Endometrial microvascular endothelial cells (primary cell): ENCODE data around the gene REX1BD. TPM values are rescaled to one million over a fixed set of nuclear protein-coding genes. Genes with fewer than 3 reads are reported as not detected.

Source experiments
- in situ Hi-C: cut with HindIII; loops from 2 replicates; pipeline ENCODE4 v1.10.0; 2017; ENCODE audit warnings: low sequenced_read_pairs, low pct_unique_long_range_greater_than_20kb; ENCODE audit errors: inconsistent ontology term
- total RNA-seq: library from RNA; depleted of rRNA; stranded (reverse); fragments of >200 nt; gene quantifications from one replicate; pipeline ENCODE4 v1.2.3, GENCODE V29; 2015; ENCODE audit errors: inconsistent ontology term

Gene REX1BD
- total RNA-seq, 1 donor from 2014 or later, result 65.9 TPM

DNA sequence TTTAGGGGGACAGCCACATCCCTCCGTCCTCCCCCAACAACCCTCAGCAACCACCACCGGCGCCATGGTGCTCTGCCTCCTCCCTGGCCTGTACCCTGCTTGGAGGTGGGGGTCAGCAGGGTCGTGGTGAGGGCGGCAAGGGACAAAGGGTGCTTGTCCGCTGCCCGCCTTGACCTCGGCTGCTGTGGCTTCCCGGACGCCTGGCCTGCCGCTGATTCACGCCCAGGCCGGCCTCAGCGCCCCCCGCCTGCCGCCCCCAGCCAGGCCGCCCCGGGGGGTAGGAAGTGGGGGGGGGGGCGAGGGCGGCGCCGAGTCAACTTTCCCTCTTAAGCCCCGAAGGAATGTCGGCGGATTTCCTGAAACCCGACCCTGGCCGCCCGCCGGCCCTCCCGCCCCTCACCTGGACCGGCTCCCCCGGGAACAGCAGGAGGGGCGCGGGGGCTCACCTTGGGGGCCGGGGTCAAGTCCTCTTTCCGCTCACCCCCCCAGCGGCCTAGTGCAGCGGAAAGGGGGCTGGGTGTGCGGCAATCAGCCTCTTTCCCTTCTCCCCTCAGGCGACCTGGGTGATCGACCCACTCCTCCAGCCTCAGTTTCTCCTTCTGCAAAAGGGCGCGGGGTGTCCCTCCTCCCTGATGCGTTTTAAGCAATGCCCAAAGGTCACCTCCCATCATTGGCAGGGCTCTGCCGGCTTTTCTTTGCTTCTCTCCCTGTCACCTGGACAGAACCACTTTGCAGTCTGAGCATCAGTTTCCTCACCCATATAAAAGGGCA, 22.1 kb downstream of the REX1BD start:
- in situ Hi-C loops, result no loop called here

DNA sequence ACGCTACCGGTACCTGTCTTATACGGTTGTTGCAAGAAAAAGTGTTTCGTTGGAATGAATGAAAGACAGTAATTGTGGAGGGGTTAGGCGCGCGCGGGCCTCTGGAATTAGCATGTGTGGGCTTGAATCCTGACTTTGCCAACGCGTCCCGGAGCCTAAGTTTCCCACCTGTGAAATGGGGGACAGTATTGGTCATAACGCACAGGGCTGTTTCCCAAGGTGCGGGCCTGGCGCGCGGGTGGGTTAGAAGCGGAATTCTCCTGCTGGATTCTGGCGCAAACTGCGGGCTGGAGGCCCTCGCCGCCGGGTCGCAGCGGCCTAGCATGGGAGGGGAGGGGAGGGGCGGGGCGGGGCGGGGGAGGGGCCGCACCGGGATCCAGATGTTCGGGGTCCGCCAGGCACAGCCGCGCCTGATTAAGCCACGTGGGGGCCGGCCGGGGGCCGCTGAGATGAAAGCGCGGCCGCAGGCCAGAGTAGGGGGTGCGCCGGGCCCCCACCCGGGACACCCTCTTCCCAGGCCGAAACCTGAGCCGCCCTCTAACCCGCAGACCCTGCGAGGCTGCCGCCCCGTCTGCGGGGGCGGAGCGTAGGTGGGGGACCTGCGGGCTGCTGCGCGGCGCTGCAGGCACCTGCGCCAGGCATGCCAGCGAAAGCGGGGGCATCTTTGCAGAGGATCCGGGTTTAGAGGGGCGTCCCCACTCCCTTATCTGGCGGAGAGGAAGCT, 22.9 kb downstream of the REX1BD start:
- in situ Hi-C loops, result no loop called here

DNA sequence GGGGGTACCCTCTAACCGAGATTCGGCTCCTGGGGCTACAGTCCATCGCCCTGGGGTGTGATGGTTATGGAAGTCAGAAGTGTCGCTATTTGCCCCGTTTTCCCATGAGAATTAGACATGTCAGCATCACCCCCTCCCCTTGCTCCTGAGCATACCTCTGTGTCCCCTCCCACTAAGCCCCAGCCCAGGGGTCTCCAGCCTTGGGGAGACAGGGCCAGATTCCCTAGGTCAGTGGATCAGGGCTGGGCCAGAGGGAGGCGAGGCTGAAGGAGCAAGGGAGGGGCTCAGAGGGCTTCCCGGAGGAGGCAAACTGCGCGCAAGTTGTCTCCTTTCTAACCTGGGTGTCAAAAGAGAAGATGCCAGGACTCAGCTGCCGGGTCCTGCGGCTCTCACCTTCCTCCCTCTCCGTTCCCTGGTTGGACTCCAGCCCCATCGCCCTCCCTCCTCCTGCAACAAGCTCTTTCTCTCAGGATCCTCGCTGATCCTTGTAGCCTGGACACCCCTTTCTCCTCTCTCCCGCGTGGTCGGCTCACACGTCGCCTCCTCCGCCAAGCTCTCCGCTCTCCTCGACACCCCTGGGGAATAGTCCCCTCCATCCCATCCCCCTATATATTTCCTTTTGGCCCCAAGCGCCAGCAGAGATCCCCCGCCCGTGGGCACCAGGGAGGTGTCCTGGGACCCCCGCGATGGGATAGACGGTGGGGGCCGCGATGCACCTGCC, 23.6 kb downstream of the REX1BD start:
- in situ Hi-C loops, result no loop called here

DNA sequence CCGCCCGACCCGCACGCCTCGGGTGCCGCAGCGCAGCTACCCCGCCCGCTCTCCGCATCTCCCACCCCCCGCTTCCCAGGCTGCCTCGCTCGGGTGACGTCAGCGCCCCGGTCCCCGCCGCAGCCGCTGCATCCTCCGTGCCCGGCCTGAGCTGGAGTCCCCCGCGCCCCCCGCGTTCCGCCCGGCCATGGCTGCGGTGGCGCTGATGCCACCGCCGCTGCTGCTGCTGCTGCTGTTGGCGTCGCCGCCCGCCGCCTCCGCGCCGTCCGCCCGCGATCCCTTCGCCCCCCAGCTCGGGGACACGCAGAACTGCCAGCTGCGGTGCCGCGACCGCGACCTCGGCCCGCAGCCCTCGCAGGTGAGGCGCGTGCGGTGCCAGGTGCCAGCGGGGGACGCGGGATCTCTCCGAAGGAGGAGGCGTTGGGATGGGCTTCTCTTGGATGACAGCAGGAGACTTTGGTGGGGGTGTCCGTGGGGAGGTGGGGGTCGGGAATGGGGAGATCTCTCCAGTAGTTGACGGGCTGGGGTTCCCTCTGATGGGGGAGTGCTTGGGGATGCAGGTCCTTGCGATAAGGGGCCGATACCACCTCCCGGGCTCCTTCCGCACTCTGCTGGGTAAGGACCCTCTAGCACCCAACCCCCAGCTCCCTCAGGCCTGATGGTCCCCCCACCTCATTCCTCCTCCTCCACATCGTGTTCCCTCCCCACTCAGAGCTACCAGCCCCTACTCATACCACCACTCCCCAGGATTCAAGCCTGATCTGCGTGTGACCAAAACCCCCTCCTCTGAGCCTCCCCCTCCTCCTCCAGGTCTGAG, 24.4 kb downstream of the REX1BD start, which contains the start of gene TMEM59L:
TSS of gene TMEM59L (plus strand) at position 99 of the 817 bp plus-strand sequence. CDS start at position 188, 89 bp downstream.
- in situ Hi-C loops, result no loop called here

DNA sequence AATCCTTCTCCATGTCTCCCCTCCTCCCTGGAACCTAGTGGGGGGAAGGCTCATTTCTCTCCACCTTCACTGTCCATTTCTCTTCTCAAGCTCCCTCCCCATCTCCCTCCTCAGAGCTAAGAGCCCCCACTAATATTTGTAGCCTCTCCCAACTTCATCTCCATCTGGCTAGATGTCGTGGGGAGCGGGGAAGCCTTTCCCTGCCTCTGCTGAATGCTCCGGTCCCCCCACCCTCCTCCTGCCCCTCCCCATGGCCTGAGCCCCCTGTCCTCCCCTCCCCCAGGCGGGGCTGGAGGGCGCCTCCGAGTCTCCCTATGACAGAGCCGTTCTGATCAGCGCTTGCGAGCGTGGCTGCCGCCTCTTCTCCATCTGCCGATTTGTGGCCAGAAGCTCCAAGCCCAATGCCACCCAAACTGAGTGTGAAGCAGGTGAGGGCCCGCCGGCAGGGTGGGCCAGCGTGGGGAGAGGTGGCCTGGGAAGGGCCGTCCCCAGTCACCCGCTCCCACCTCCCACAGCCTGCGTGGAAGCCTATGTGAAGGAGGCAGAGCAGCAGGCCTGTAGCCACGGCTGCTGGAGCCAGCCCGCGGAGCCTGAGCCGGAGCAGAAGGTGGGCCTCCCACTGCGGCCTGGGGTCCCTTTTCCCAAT, 25.1 kb downstream of the REX1BD start:
- in situ Hi-C loops, result no loop called here

DNA sequence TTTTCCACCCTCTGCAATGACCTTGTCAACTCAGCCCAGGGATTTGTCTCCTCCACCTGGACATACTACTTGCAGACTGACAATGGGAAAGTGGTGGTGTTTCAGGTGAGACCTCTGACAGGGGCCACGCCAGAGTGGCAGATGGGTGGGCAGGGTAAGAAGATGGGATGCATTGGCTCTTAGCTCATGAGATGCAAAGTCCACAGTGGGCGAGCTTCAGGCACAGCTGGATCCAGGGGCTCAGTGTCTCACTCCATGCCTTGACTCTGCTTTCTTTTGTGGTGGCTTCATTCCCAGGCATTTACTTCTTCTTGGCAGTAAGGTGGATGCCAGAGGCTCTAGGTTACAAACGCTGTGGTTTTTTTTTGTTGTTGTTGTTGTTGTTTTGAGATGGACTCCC, 27.4 kb downstream of the REX1BD start:
- in situ Hi-C loops, result no loop called here

DNA sequence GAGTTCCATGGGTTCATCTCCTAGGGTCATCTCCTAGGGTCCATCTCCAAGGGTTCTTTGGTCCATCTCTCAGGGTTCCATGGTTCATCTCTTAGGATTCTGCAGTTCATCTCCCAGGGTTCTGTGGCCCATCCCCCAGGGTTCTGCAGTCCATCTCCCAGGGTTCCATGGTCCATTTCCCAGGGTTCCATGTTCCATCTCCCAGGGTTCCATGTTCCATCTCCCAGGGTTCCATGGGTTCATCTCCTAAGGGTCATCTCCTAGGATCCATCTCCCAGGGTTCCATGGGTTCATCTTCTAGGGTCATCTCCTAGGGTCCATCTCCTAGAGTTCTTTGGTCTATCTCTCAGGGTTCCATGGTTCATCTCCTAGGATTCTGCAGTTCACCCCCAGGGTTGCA, 29.0 kb downstream of the REX1BD start:
- in situ Hi-C loops, result no loop called here

DNA sequence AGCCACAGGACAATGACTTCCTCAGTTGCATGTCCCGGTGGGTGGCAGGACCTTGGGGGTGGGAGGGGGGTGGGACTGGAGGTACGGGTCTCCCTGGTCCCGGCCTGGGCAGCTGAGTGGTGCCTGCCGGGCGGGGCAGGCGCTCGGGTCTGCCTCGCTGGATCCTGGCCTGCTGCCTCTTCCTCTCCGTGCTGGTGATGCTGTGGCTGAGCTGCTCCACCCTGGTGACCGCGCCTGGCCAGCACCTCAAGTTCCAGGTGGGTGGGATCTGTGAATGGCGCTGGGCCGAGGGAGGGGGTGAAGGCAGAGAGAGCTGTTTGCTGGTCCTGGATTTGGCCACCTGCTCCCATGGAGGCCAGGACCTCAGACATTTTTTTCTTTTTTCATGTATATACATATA, 29.6 kb downstream of the REX1BD start:
- in situ Hi-C loops, result no loop called here

DNA sequence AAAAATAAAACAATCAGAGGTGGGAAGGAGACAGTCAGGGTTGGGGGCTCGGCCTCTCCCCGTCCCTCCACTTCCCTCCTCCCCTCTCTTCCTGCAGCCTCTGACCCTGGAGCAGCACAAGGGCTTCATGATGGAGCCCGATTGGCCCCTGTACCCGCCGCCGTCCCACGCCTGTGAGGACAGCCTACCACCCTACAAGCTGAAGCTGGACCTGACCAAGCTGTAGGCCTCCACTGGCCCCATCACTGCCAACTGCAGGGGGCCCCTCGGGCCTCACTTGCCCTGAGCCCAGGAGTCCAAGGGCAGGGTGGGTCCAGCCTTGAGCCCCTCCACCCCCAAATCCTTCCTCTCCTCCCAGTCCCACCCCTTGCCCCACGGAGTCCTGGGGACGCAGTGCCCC, 31.7 kb downstream of the REX1BD start:
- in situ Hi-C loops, result no loop called here

DNA sequence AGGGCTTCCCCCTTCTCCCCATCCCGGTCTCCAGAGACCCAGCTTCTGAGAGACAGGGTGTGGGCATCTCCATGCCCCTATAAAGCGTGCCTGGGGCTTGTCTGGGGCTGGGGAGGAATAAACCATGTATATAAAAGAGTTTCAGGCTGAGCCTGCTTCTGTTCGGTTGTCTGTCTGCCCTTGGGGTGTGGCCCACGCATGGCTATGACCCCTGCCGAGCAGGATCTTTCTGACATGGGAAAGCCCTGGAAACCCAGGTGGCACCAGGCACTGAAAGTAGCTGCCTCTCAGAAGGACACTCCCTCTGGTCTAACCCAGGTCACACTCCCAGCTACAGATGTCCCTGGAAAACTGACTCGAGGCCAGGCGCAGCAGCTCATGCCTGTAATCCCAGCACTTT, 32.3 kb downstream of the REX1BD start:
- in situ Hi-C loops, result no loop called here

DNA sequence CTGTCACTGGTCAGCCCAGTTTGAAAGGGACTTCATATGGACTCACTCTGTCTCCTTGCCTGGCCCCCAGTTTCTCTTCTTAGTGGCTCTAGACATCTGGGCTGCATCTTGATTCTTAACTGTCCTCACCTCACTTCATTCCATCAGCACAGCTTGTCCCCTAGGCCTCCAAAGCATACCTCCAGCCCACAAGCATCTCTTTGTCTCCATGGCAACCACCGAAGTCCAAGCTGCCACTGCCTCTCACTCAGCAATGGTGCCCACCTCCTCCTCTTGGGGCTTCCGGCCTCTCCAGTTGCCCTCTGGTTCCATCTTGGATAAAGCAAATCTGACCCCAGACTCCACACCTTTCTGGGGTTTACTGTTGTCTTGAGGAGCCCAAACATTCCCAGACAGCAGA, 38.3 kb downstream of the REX1BD start:
- in situ Hi-C loops, result no loop called here

DNA sequence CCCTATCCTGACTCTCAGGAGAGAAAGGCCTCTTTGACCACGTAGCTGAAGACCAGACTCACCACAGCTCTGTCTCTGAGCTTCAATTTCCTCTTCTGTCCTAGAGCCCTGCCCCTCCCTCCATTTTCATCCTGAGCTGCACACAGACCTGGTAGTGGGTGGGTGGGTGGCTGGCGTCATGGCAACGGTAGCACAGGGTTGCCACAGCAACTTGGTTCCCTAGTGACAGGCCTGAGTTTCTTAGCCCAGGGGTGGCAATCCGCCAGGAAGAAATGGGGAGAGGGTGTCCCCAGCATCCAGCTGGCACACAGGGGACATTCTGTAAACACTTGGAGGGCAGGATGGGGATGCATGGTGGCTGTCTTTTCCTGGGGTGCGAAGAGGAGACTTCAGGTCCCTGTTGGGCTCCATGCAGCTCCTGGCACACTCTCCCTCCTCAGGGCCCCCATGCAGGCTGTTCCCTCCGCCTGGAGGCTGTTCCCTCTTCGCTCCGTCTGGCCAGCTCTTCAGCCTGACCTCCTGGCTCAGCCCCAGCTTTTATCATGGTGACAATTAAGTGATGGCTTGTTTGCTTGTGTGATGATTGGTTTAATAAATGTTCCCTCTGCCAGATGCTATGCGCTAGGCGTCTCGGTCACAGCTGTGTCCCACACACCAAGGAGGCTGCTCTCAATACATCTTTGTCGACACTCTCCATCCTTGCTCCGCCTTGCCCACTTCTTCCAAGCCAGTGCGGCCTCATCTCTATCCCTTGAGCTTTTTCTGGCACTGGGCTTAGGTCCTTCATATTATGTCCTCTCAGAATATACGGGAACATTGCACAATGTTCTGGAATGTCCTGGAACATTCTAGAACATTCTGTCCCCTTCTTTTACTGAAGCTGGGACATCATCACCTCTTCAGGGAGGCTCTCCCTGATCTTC, 40.8 kb downstream of the REX1BD start:
- in situ Hi-C loops, result no loop called here

DNA sequence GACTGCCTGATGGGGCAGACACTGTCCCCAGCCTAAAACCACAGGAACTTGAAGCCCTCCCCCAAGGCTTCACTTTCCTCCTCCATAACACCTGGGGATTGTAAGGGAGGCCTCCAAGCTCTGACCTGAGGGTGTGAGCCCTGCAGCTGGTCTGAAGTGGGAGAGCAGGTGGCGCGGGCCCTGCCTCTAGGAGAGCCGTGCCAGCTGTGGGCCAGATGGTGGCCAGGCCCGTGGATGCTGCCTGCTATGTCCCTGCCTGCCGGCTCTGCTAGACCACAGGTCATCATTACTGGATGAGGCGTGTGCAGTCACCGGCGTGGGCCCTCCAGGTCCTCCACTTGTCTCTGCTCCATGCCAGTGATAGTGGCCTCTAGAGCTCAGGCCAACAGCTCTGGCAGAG, 44.7 kb downstream of the REX1BD start:
- in situ Hi-C loops, result no loop called here

DNA sequence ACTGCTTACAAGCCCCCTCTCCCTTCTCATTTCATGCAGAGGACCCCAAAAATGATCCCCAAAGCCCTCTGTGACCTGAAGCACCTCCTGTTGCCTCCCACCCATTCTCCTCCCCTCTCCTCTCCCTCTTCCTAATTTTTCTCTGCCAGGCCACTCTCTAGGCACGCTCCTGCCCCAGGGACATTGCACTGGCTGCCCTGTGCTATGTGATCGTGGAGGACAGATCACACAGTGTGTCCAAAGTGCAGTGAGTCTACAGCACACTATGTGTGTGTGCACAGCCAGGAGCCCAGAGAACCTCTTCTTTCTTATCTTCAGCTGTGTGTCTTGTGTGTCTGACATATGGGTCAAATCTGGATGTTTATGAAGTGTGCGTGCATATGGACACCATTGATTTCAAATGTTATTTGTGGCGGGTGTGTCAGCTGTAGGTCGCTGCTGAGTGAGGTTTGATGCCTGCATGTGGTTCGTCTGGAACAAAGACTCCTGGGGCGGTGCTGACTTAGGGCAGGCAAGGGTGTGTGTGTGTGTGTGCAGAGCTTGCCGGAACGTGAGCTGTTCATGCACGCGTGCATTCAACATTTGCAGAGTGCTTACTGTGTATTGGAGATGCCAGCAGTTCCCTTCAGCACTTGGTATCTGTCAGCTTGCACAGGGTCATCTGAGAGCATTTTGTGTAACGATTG, 46.2 kb downstream of the REX1BD start:
- in situ Hi-C loops, result no loop called here

DNA sequence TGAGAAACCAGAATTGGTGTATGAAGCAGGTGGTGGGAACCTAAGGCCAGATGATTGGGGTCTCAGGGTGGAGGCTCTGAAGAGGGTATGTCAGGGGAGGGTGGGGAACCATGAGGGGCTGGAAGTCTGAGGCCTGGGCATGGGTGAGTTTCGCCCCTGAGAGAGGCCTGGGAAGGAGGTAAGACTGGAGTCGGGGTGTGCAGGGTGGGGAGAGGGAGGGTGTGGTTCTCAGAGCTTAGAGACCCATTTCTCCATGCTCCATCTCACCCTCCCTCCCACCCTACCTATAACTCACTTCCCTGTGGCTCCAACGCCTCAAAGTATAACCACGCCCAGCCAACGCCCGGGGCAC, 47.2 kb downstream of the REX1BD start:
- in situ Hi-C loops, result no loop called here

DNA sequence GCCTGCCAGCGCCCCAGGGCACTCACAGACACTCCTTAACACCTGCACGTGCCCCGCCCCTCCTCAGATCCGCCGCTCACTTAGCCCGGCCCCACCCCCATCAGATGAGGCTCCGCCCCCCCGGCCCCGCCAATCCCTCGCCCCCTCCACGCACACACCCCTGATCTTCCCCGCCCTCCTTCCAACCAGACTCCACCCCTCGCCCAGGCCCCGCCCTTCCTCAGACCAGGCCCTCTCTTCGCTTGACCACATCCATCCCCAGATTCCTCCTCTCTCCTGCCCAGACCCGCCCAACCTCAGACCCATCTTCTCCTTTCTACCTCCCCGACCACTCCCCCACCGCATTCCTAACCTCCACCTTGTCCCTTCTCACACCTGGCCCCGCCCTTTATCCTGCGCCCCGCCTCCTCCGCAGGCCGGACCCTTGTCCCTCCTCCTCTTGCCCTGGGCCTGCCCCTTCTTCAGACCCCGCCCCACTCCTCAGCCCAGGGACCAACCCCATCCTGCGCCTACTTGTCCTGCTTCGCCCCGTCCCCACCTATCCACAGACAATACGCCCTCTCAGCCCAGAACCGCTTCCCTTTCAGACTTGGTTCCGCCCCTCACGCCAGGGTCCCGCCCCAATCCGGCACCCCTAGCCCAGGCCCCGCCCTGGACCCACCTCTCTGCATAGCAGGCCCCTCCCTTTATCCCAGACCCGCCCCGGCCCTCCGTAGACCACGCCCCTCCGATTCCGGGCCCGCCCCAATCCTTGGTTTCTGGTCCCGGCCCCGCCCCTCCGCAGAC, 47.8 kb downstream of the REX1BD start:
- in situ Hi-C loops, result no loop called here
